Measurements from ENCODE around the gene OR5T2. TPM values are rescaled to one million over a fixed set of nuclear protein-coding genes. Genes with fewer than 3 reads are reported as not detected.
"Not testable (repeated sequence)": the region's sequence is repeated elsewhere in the genome, so short reads cannot be mapped to it uniquely, and the experiment has no call there.

Gene OR5T2
- total RNA-seq, 1 donor from 2014 or later = not detected

DNA sequence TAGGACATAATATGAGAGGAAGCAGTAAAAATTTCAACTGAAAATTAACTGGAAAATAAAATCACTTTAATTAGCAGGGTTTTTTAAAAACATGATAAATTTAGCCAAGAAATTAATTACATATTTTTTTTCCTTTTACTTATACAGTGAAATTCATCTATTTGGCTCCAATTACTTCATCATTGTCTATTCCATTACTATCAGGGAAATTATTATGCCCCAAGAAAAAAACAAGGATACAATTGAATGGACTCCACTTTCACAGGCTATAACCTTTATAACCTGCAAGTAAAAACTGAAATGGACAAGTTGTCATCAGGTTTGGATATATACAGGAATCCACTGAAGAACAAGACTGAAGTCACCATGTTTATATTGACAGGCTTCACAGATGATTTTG is 17.9 kb upstream of the OR5T2 start, which contains the start of gene OR5T3:
TSS of gene OR5T3 (plus strand) at position 301 of the 400 bp plus-strand sequence. CDS start at position 301, 0 bp downstream.
- no peaks in the 10 kb centered on the region for H3K9me3 ChIP-seq (ENCODE audit: low read depth)
- H3K79me2 ChIP-seq (ENCODE audit: low read depth) = no peaks in the 10 kb centered on the region
- H3K27ac Mint-ChIP-seq = no peak within 1 kb of the TSS
- no peak within 1 kb of the TSS for H3K4me2 ChIP-seq
- no peaks in the 10 kb centered on the region for H4K20me1 ChIP-seq (ENCODE audit: low read depth)
- no peaks in the 10 kb centered on the region for H3K4me1 ChIP-seq
- no peak within 1 kb of the TSS for H3K4me3 ChIP-seq
- H3K36me3 ChIP-seq = no peaks in the 10 kb centered on the region
- no peak within 1 kb of the TSS for H2AFZ ChIP-seq (replicated peaks)
- TF ChIP-seq, protein P1, sequence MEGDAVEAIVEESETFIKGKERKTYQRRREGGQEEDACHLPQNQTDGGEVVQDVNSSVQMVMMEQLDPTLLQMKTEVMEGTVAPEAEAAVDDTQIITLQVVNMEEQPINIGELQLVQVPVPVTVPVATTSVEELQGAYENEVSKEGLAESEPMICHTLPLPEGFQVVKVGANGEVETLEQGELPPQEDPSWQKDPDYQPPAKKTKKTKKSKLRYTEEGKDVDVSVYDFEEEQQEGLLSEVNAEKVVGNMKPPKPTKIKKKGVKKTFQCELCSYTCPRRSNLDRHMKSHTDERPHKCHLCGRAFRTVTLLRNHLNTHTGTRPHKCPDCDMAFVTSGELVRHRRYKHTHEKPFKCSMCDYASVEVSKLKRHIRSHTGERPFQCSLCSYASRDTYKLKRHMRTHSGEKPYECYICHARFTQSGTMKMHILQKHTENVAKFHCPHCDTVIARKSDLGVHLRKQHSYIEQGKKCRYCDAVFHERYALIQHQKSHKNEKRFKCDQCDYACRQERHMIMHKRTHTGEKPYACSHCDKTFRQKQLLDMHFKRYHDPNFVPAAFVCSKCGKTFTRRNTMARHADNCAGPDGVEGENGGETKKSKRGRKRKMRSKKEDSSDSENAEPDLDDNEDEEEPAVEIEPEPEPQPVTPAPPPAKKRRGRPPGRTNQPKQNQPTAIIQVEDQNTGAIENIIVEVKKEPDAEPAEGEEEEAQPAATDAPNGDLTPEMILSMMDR (IDR thresholded peaks at IDR 0.05) = no peak
- TF ChIP-seq EZH2phosphoT487 (IDR thresholded peaks at IDR 0.05) = no peak
- TF ChIP-seq EZH2 (IDR thresholded peaks at IDR 0.05) = no peak
- no peaks in the 10 kb centered on the region for H3K36me3 Mint-ChIP-seq
- no peaks in the 10 kb centered on the region for H3K4me1 Mint-ChIP-seq
- peaks cover under 1% of the 10 kb centered on the region for H3K9me3 Mint-ChIP-seq
- H3F3A ChIP-seq (ENCODE audit: low read depth) = no peaks in the 10 kb centered on the region
- H3K27me3 ChIP-seq = no peaks in the 10 kb centered on the region
- no peak within 1 kb of the TSS for H3K27ac ChIP-seq
- no peak within 1 kb of the TSS for H3K9ac ChIP-seq
- DNase-seq (ENCODE audit: low spot score) = no peak
- H3K4me3 Mint-ChIP-seq = no peak within 1 kb of the TSS
- no peaks in the 10 kb centered on the region for H3K27me3 Mint-ChIP-seq (ENCODE audit: insufficient read depth, low read depth)

DNA sequence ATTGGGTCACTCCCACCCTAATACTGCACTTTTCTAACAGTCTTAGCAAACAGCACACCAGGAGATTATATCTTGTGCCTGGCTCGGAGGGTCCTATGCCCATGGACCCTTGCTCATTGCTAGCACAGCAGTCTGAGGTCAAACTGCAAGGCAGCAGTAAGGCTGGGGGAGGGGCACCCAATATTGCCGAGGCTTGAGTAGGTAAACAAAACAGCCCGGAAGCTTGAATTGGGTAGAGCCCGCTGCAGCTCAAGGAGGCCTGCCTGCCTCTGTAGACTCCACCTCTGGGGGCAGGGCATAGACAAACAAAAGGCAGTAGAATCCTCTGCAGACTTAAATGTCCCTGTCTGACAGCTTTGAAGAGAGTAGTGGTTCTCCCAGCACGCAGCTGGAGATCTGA is 14.3 kb downstream of the OR5T2 start:
- H3K27me3 ChIP-seq; H3K9ac ChIP-seq; H3K4me1 Mint-ChIP-seq; H4K20me1 ChIP-seq (ENCODE audit: low read depth); H3K4me3 Mint-ChIP-seq; H3K79me2 ChIP-seq (ENCODE audit: low read depth); H3K4me3 ChIP-seq; H3K36me3 ChIP-seq; H3K27ac Mint-ChIP-seq; H3K27me3 Mint-ChIP-seq (ENCODE audit: insufficient read depth, low read depth); H3F3A ChIP-seq (ENCODE audit: low read depth); H3K36me3 Mint-ChIP-seq; H3K9me3 ChIP-seq (ENCODE audit: low read depth); H3K4me2 ChIP-seq; H3K27ac ChIP-seq; H3K4me1 ChIP-seq: not testable (repeated sequence)
- DNase-seq (ENCODE audit: low spot score) = peak; percentile 11
- H2AFZ ChIP-seq (replicated peaks) = peak overlapping the region; percentile 26
- H3K9me3 Mint-ChIP-seq = peaks cover 16% of the 10 kb centered on the region

- Histone ChIP-seq H3K9ac (no peak overlapping the region), H3F3A (ENCODE audit: low read depth) (no peaks in the 10 kb centered on the region), H3K9me3 (ENCODE audit: low read depth) (peaks cover 5% of the 10 kb centered on the region), H4K20me1 (ENCODE audit: low read depth) (no peaks in the 10 kb centered on the region), H3K27me3 (no peaks in the 10 kb centered on the region), H3K4me1 (no peaks in the 10 kb centered on the region), H3K4me3 (no peak overlapping the region), H3K4me2 (no peak overlapping the region), H3K27ac (no peak overlapping the region), H2AFZ (replicated peaks) (no peak overlapping the region), H3K36me3 (no peaks in the 10 kb centered on the region), H3K79me2 (ENCODE audit: low read depth) (no peaks in the 10 kb centered on the region)
- Mint-ChIP-seq H3K4me1 (no peaks in the 10 kb centered on the region), H3K36me3 (no peaks in the 10 kb centered on the region), H3K27ac (no peak overlapping the region), H3K27me3 (ENCODE audit: insufficient read depth, low read depth) (peaks cover 2% of the 10 kb centered on the region), H3K9me3 (peaks cover 13% of the 10 kb centered on the region), H3K4me3 (no peak overlapping the region)
- TF ChIP-seq EZH2phosphoT487 (IDR thresholded peaks at IDR 0.05) (no peak), EZH2 (IDR thresholded peaks at IDR 0.05) (no peak)
- TF ChIP-seq, protein P1 (IDR thresholded peaks at IDR 0.05) = no peak
- no peak for DNase-seq (ENCODE audit: low spot score)
These were observed 19.5 kb downstream of the OR5T2 start for GRCh38 chr11:56214537-56214936.

DNA sequence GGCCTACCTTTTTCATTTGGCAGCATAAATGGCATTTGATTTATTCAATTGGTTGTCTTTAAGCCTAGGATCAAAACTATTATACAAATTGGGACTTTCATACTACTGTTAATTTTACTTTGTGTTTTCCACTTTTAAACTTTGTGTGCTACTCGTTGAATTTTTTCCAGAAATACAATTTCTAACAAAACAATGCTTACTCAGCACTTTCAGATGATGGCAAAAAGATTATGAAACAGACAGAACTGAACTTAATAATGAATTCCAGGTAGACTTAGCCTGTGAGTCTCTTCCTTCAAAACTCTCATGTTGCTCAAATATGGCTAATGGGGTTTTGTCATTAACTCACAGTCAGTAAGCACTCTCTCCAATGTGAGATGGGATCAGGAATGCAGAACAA is 26.3 kb downstream of the OR5T2 start:
- Histone ChIP-seq H2AFZ (replicated peaks) (no peak overlapping the region), H3K9me3 (ENCODE audit: low read depth) (no peaks in the 10 kb centered on the region), H4K20me1 (ENCODE audit: low read depth) (no peaks in the 10 kb centered on the region), H3K36me3 (no peaks in the 10 kb centered on the region), H3K4me3 (no peak overlapping the region), H3K4me1 (no peaks in the 10 kb centered on the region), H3K9ac (no peak overlapping the region), H3K27me3 (no peaks in the 10 kb centered on the region), H3F3A (ENCODE audit: low read depth) (no peaks in the 10 kb centered on the region), H3K4me2 (no peak overlapping the region), H3K79me2 (ENCODE audit: low read depth) (no peaks in the 10 kb centered on the region), H3K27ac (no peak overlapping the region)
- H3K36me3 Mint-ChIP-seq = no peaks in the 10 kb centered on the region
- no peaks in the 10 kb centered on the region for H3K4me1 Mint-ChIP-seq
- H3K27ac Mint-ChIP-seq = no peak overlapping the region
- no peak overlapping the region for H3K4me3 Mint-ChIP-seq
- H3K27me3 Mint-ChIP-seq (ENCODE audit: insufficient read depth, low read depth) = no peaks in the 10 kb centered on the region
- no peak for DNase-seq (ENCODE audit: low spot score)
- TF ChIP-seq, protein P1 (IDR thresholded peaks at IDR 0.05) = no peak
- TF ChIP-seq EZH2phosphoT487 (IDR thresholded peaks at IDR 0.05) (no peak), EZH2 (IDR thresholded peaks at IDR 0.05) (no peak)
- H3K9me3 Mint-ChIP-seq = no peaks in the 10 kb centered on the region
